Muscle of arm (tissue), 12 donors: Measurements from ENCODE around the gene PRDM16. TPM values are rescaled to one million over a fixed set of nuclear protein-coding genes. Genes with fewer than 3 reads are reported as not detected.

Experiments
- DNase-seq: peaks from one replicate; pipeline ENCODE4 v3.0.0-alpha.2; 2013
- polyA plus RNA-seq, 12 donors: library from polyadenylated mRNA; unstranded; fragments of 120-200 nt; gene quantifications; one replicate each; pipeline ENCODE4 v1.2.1, GENCODE V29; 2013; ENCODE audit not compliant: insufficient read length in 12 of 12

The PRDM16 gene
- polyA plus RNA-seq, 12 donors: 0.66 to 2.0 (median 0.87) TPM; not detected in 2

GRCh38 chr1:3242408-3243260 lies 173.6 kb downstream of the PRDM16 start:
- DNase-seq: no peak

GRCh38 chr1:3243304-3243703 lies 174.3 kb downstream of the PRDM16 start:
- DNase-seq: no peak

GRCh38 chr1:3244025-3244926 lies 175.3 kb downstream of the PRDM16 start:
- no peak for DNase-seq

GRCh38 chr1:3244927-3245315 lies 175.9 kb downstream of the PRDM16 start:
- no peak for DNase-seq

- DNase-seq: no peak
Observed at GRCh38 chr1:3245344-3245743, 176.3 kb downstream of the PRDM16 start.

- no peak for DNase-seq
Observed at GRCh38 chr1:3245768-3246167, 176.8 kb downstream of the PRDM16 start.

- no peak for DNase-seq
Observed at GRCh38 chr1:3246251-3246650, 177.2 kb downstream of the PRDM16 start.

GRCh38 chr1:3247521-3248121 lies 178.6 kb downstream of the PRDM16 start:
- DNase-seq: no peak

GRCh38 chr1:3248155-3249141 lies 179.4 kb downstream of the PRDM16 start:
- no peak for DNase-seq

- DNase-seq: no peak
Observed at GRCh38 chr1:3249231-3249630, 180.2 kb downstream of the PRDM16 start.

- no peak for DNase-seq
Observed at GRCh38 chr1:3249631-3250501, 180.9 kb downstream of the PRDM16 start.

GRCh38 chr1:3250624-3251023 lies 181.6 kb downstream of the PRDM16 start:
- DNase-seq: no peak

- DNase-seq: no peak
Observed at GRCh38 chr1:3251099-3251806, 182.2 kb downstream of the PRDM16 start.

- no peak for DNase-seq
Observed at GRCh38 chr1:3251807-3252428, 182.9 kb downstream of the PRDM16 start.

GRCh38 chr1:3255680-3256079 lies 186.7 kb downstream of the PRDM16 start:
- DNase-seq: no peak

- no peak for DNase-seq
Observed at GRCh38 chr1:3257788-3258187, 188.8 kb downstream of the PRDM16 start.

- no peak for DNase-seq
Observed at GRCh38 chr1:3258386-3259003, 189.5 kb downstream of the PRDM16 start.

- DNase-seq: no peak
Observed at GRCh38 chr1:3259020-3259419, 190.0 kb downstream of the PRDM16 start.
